GM08714 (cell line): Measurements from ENCODE around the gene GAS2L2.
"Not testable (repeated sequence)": the region's sequence is repeated elsewhere in the genome, so short reads cannot be mapped to it uniquely, and the experiment has no call there.

Source experiments
- H3K4me3 ChIP-seq: fragments of 200-500 bp; sonication (Bioruptor generic); 2 replicates; pipeline ENCODE4 v1.5.1; 2014; ENCODE audit warnings: mild to moderate bottlenecking, low read length, inconsistent platforms
- ZNF274 ChIP-seq: IDR thresholded peaks from 2 replicates; pipeline ENCODE4 v1.6.1; 2012; ENCODE audit warnings: mild to moderate bottlenecking, low read depth, low read length

Gene GAS2L2

GRCh38 chr17:35715416-35715815 lies 37.6 kb downstream of the GAS2L2 start:
- TF ChIP-seq ZNF274, result no peak
- no peak overlapping the region for H3K4me3 ChIP-seq

DNA sequence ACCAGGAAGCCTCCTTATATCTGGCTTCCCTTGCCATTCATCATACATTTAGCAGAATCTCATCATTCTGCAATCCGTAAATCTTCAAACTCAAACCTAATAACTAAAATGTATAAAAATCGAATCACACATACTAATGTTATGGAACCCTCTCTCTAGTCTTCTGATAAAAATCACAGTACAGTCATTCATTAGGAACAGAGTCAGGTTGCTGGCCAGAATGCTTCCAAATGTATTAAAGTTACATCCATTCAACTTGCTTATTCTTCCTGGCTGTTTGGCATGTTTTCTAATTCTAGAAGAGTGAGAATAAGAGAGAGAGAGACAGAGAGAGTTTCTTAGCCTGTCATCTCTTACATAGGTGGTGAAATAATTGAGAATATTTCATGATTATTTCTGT lies 38.1 kb downstream of the GAS2L2 start:
- no peak for TF ChIP-seq ZNF274
- H3K4me3 ChIP-seq, result no peak overlapping the region

- H3K4me3 ChIP-seq, result no peak overlapping the region
- TF ChIP-seq ZNF274, result no peak
These were observed 39.8 kb downstream of the GAS2L2 start for GRCh38 chr17:35713069-35713728.

GRCh38 chr17:35710950-35711349 lies 42.1 kb downstream of the GAS2L2 start:
- no peak overlapping the region for H3K4me3 ChIP-seq
- no peak for TF ChIP-seq ZNF274

- no peak overlapping the region for H3K4me3 ChIP-seq
- TF ChIP-seq ZNF274, result no peak
These were observed 43.2 kb downstream of the GAS2L2 start for GRCh38 chr17:35709874-35710273.

- H3K4me3 ChIP-seq, result no peak overlapping the region
These were observed 44.1 kb downstream of the GAS2L2 start for GRCh38 chr17:35708951-35709350.

DNA sequence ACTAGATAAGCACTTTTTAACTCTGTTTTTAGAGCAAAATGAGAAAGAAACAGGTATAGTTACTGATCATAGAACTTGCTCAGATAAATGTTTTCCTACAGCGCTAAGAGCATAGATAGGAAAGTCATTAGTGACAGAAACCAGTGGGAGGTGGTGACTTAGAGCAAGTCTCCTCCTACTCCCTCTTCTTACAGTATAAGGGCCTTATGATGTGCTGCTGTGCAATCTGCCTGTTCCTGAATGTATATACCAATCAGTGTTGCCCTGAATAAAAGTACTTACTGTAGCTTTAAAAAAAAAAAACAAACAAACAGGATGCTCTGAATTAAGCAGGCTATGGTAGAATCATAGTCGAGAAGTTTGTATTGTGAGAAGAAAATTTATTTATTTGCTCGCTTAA lies 44.9 kb downstream of the GAS2L2 start:
- TF ChIP-seq ZNF274, result no peak

More at GRCh38 chr17:35708951-35709350, 44.1 kb downstream of the GAS2L2 start:
- TF ChIP-seq ZNF274, result no peak

GRCh38 chr17:35705705-35706104 lies 47.3 kb downstream of the GAS2L2 start:
- no peak overlapping the region for H3K4me3 ChIP-seq
- no peak for TF ChIP-seq ZNF274

More for the DNA sequence above, 44.9 kb downstream of the GAS2L2 start:
- no peak overlapping the region for H3K4me3 ChIP-seq

- H3K4me3 ChIP-seq, result no peak overlapping the region
- TF ChIP-seq ZNF274, result no peak
These were observed 47.8 kb downstream of the GAS2L2 start for GRCh38 chr17:35705230-35705629.

DNA sequence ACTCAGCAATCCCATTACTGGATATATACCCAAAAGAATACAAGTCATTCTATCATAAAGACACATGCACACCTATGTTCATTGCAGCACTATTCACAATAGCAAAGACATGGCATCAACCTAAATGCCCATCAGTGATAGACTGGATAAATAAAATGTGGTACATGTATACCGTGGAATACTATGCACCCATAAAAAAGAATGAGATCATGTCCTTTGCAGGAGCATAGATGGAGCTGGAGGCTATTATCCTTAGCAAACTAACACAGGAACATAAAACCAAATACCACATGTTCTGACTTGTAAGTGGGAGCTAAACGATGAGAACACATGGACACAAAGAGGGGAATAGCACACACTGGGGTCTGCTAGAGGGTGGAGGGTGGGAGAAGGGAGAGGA lies 49.7 kb downstream of the GAS2L2 start:
- not testable (repeated sequence) for H3K4me3 ChIP-seq

- H3K4me3 ChIP-seq, result no peak overlapping the region
- TF ChIP-seq ZNF274, result no peak
These were observed 51.5 kb downstream of the GAS2L2 start for GRCh38 chr17:35701491-35701890.

- TF ChIP-seq ZNF274, result no peak
- H3K4me3 ChIP-seq, result no peak overlapping the region
These were observed 52.9 kb downstream of the GAS2L2 start for GRCh38 chr17:35700150-35700549.

DNA sequence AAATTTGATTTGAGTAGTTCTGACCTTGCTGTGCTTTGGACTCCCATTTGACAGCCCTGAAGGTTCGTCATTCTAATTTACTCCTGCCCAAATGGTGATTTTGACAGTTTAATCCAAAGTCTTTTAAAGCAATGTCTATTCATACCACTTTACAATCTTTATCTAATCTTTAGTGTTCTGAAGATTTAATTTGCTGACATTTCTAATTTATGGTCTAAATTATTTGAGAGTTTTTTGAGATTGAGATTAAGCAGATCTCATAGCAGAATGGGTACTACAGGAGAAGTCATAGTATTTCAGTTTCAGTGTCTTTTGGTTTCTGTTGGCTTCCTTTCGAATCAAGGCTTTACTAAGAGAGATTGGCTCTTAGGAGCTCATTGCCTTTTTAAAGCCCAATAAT lies 54.2 kb downstream of the GAS2L2 start:
- H3K4me3 ChIP-seq, result no peak overlapping the region
- TF ChIP-seq ZNF274, result no peak

- no peak for TF ChIP-seq ZNF274
- H3K4me3 ChIP-seq, result no peak overlapping the region
These were observed 57.4 kb downstream of the GAS2L2 start for GRCh38 chr17:35695613-35696012.

- TF ChIP-seq ZNF274, result no peak
- no peak overlapping the region for H3K4me3 ChIP-seq
These were observed 58.1 kb downstream of the GAS2L2 start for GRCh38 chr17:35694906-35695305.
